ENCODE data around the gene ACYP1. TPM values are rescaled to one million over a fixed set of nuclear protein-coding genes. Genes with fewer than 3 reads are reported as not detected.

Gene ACYP1
- total and polyA plus RNA-seq, 2 donors (not counting 3 experiments of a cell fraction or from before 2014, with no cell fraction given) = 30.2 to 37.5 TPM

- POLR2A ChIA-PET = no interaction called here
- Histone ChIP-seq H3K4me3 (replicated peaks in 1 of 3; ENCODE audit: insufficient read depth in 1 of 3, low read depth in 1 of 3, low read length in 3 of 3) (no peak overlapping the region), H3K9ac (replicated peaks; ENCODE audit: extremely low read depth, insufficient read depth, low read length) (peak overlapping the region; percentile 1), H3K4me1 (ENCODE audit: control insufficient read depth, extremely low read depth, insufficient read depth, low read length) (peaks cover 27% of the 10 kb centered on the region), H3K79me2 (ENCODE audit: control insufficient read depth, insufficient read depth, low read length) (peaks cover 38% of the 10 kb centered on the region), H3K4me2 (ENCODE audit: insufficient read depth, low read length) (peak overlapping the region; percentile 49), H4K20me1 (replicated peaks; ENCODE audit: control insufficient read depth, extremely low read depth, insufficient read depth, low read length) (no peaks in the 10 kb centered on the region), H3K27me3 (ENCODE audit: control insufficient read depth in 2 of 2, insufficient read depth in 2 of 2, low read length in 2 of 2) (no peaks in the 10 kb centered on the region), H3K36me3 (ENCODE audit: control insufficient read depth in 2 of 2, extremely low read depth in 1 of 2, insufficient read depth in 2 of 2, low read length in 2 of 2) (no peaks in the 10 kb centered on the region), H3K27ac (ENCODE audit: insufficient read depth, low read depth, low read length) (peak overlapping the region; percentile 67), H3K9me3 (replicated peaks; ENCODE audit: control insufficient read depth, insufficient read depth, low read length) (no peaks in the 10 kb centered on the region), H2AFZ (ENCODE audit: low read depth, low read length) (no peak overlapping the region), H3K9me1 (replicated peaks; ENCODE audit: control insufficient read depth, extremely low read depth, insufficient read depth, low read length) (no peaks in the 10 kb centered on the region)
- intact Hi-C loops (cut with micrococcal nuclease) = loop anchor here (1.0 kb wide), 3 partner anchors 8 to 71 kb away; partner anchors contain the start of genes MLH3 and ZC2HC1C
- BruUV-seq (replicated peaks) = no TSS peak
- no peak for TF ChIP-seq GATA2 (IDR thresholded peaks at IDR 0.05; ENCODE audit: insufficient read depth, insufficient read length, low read depth, low read length)
- TF ChIP-seq POLR2A (IDR thresholded peaks at IDR 0.05; ENCODE audit: low read depth, low read length) = no peak
- TF ChIP-seq FOS (IDR thresholded peaks at IDR 0.05; ENCODE audit: borderline replicate concordance, insufficient read depth, low read length) = peak; percentile 15
- TF ChIP-seq MAX (IDR thresholded peaks at IDR 0.05; ENCODE audit: insufficient read depth, insufficient read length) = no peak
- TF ChIP-seq EZH2 (IDR thresholded peaks at IDR 0.05; ENCODE audit: borderline replicate concordance, low read depth, low read length, severe bottlenecking) = no peak
- no peak for TF ChIP-seq CTCF (IDR thresholded peaks at IDR 0.05; ENCODE audit: extremely low read depth in 1 of 2, insufficient read depth in 1 of 2, low read depth in 1 of 2, low read length in 2 of 2)
- no peak for TF ChIP-seq MYC (IDR thresholded peaks at IDR 0.05; ENCODE audit: low read depth, low read length)
- TF ChIP-seq JUN (IDR thresholded peaks at IDR 0.05; ENCODE audit: borderline replicate concordance, insufficient read depth, insufficient read length, low read depth) = peak; percentile 43
- TF ChIP-seq POLR2AphosphoS5 (IDR thresholded peaks at IDR 0.05; ENCODE audit: insufficient read depth, low read depth, low read length) = no peak
- FAIRE-seq = peak; percentile 74
- CTCF ChIA-PET = no interaction called here
- dilution Hi-C loops (cut with MboI; ENCODE audit: extremely low pct_ligation_motif_present, low sequenced_read_pairs) = no loop called here
- DNase-seq (ENCODE audit: low read depth, low spot score) = peak; percentile 80
Observed at GRCh38 chr14:75059642-75060041, 4.2 kb downstream of the ACYP1 start.
